Measurements from ENCODE around the gene PAPPA. TPM values are rescaled to one million over a fixed set of nuclear protein-coding genes. Genes with fewer than 3 reads are reported as not detected.

The PAPPA gene
- total and polyA plus RNA-seq, 3 experiments from 2014 or later: not detected

GRCh38 chr9:116390303-116391228, 237.0 kb downstream of the PAPPA start:
- no peaks in the 10 kb centered on the region for H3K27me3 ChIP-seq (ENCODE audit: insufficient read depth, low read length, poor library complexity, severe bottlenecking)
- H3K4me1 Mint-ChIP-seq: peaks cover 0 to 4% (median 0%) of the 10 kb centered on the region in 3 donors
- H3K9me3 ChIP-seq (ENCODE audit: low read length): no peaks in the 10 kb centered on the region
- POLR2A ChIA-PET: no interaction called here
- no peaks in the 10 kb centered on the region for H3K27me3 Mint-ChIP-seq
- no peaks in the 10 kb centered on the region for H3K36me3 ChIP-seq (ENCODE audit: insufficient read depth, low read length)
- no peaks in the 10 kb centered on the region for H3K4me1 ChIP-seq (ENCODE audit: insufficient read depth, low read length)
- no peak overlapping the region for H3K27ac ChIP-seq (ENCODE audit: low read depth, low read length)
- H3K36me3 Mint-ChIP-seq: peaks cover 0 to 27% (median 3%) of the 10 kb centered on the region in 3 donors
- no peak overlapping the region for H3K27ac Mint-ChIP-seq
- CTCF ChIA-PET: no interaction called here
- no peak overlapping the region for H3K4me3 Mint-ChIP-seq
- H3K4me3 ChIP-seq (ENCODE audit: low read length): no peak overlapping the region
- H3K9me3 Mint-ChIP-seq: no peaks in the 10 kb centered on the region
- no peak for DNase-seq

- no peaks in the 10 kb centered on the region for H3K9me3 ChIP-seq (ENCODE audit: low read length)
- CTCF ChIA-PET: no interaction called here
- POLR2A ChIA-PET: no interaction called here
- Mint-ChIP-seq H3K36me3 (peaks cover 0 to 25% (median 5%) of the 10 kb centered on the region in 3 donors), H3K4me3 (peak overlapping the region in 1 of 7 donors; percentile 23), H3K27me3 (no peaks in the 10 kb centered on the region), H3K27ac (no peak overlapping the region), H3K4me1 (peaks cover 0 to 4% (median 0%) of the 10 kb centered on the region in 3 donors), H3K9me3 (no peaks in the 10 kb centered on the region)
- no peak overlapping the region for H3K27ac ChIP-seq (ENCODE audit: low read depth, low read length)
- DNase-seq: no peak
- no peaks in the 10 kb centered on the region for H3K36me3 ChIP-seq (ENCODE audit: insufficient read depth, low read length)
- H3K4me1 ChIP-seq (ENCODE audit: insufficient read depth, low read length): no peaks in the 10 kb centered on the region
- no peaks in the 10 kb centered on the region for H3K27me3 ChIP-seq (ENCODE audit: insufficient read depth, low read length, poor library complexity, severe bottlenecking)
- H3K4me3 ChIP-seq (ENCODE audit: low read length): no peak overlapping the region
These were observed 237.8 kb downstream of the PAPPA start for GRCh38 chr9:116391306-116391900.

- DNase-seq: no peak
- Histone ChIP-seq H3K36me3 (ENCODE audit: insufficient read depth, low read length) (no peaks in the 10 kb centered on the region), H3K27ac (ENCODE audit: low read depth, low read length) (no peak overlapping the region), H3K4me3 (ENCODE audit: low read length) (no peak overlapping the region), H3K27me3 (ENCODE audit: insufficient read depth, low read length, poor library complexity, severe bottlenecking) (no peaks in the 10 kb centered on the region), H3K4me1 (ENCODE audit: insufficient read depth, low read length) (no peaks in the 10 kb centered on the region), H3K9me3 (ENCODE audit: low read length) (no peaks in the 10 kb centered on the region)
- ChIA-PET CTCF (interaction anchor here (1.1 kb wide), 1 partner anchor 17 kb away, joined by 3 read pairs; no protein-coding TSS in a partner anchor), POLR2A (no interaction called here)
- H3K36me3 Mint-ChIP-seq: peaks cover 0 to 25% (median 5%) of the 10 kb centered on the region in 3 donors
- no peaks in the 10 kb centered on the region for H3K9me3 Mint-ChIP-seq
- H3K4me1 Mint-ChIP-seq: no peaks in the 10 kb centered on the region
- no peak overlapping the region for H3K27ac Mint-ChIP-seq
- no peaks in the 10 kb centered on the region for H3K27me3 Mint-ChIP-seq
- H3K4me3 Mint-ChIP-seq: no peak overlapping the region
These were observed 239.6 kb downstream of the PAPPA start for GRCh38 chr9:116393198-116393597.

GRCh38 chr9:116394070-116394469, 240.5 kb downstream of the PAPPA start:
- Mint-ChIP-seq H3K27ac (no peak overlapping the region), H3K36me3 (peaks cover 0 to 25% (median 8%) of the 10 kb centered on the region in 3 donors), H3K27me3 (no peaks in the 10 kb centered on the region), H3K4me1 (no peaks in the 10 kb centered on the region), H3K9me3 (no peaks in the 10 kb centered on the region), H3K4me3 (no peak overlapping the region)
- Histone ChIP-seq H3K27ac (ENCODE audit: low read depth, low read length) (no peak overlapping the region), H3K9me3 (ENCODE audit: low read length) (no peaks in the 10 kb centered on the region), H3K36me3 (ENCODE audit: insufficient read depth, low read length) (no peaks in the 10 kb centered on the region), H3K4me3 (ENCODE audit: low read length) (no peak overlapping the region), H3K4me1 (ENCODE audit: insufficient read depth, low read length) (no peaks in the 10 kb centered on the region), H3K27me3 (ENCODE audit: insufficient read depth, low read length, poor library complexity, severe bottlenecking) (no peaks in the 10 kb centered on the region)
- CTCF ChIA-PET: no interaction called here
- no peak for DNase-seq
- POLR2A ChIA-PET: no interaction called here

- no peaks in the 10 kb centered on the region for H3K9me3 Mint-ChIP-seq
- ChIA-PET POLR2A (no interaction called here), CTCF (no interaction called here)
- peak overlapping the region; percentile 58 for H3K27ac ChIP-seq (ENCODE audit: low read depth, low read length)
- no peaks in the 10 kb centered on the region for H3K9me3 ChIP-seq (ENCODE audit: low read length)
- no peaks in the 10 kb centered on the region for H3K4me1 ChIP-seq (ENCODE audit: insufficient read depth, low read length)
- no peak overlapping the region for H3K27ac Mint-ChIP-seq
- H3K4me3 ChIP-seq (ENCODE audit: low read length): no peak overlapping the region
- H3K27me3 ChIP-seq (ENCODE audit: insufficient read depth, low read length, poor library complexity, severe bottlenecking): no peaks in the 10 kb centered on the region
- no peaks in the 10 kb centered on the region for H3K36me3 ChIP-seq (ENCODE audit: insufficient read depth, low read length)
- no peaks in the 10 kb centered on the region for H3K27me3 Mint-ChIP-seq
- no peak for DNase-seq
- H3K4me1 Mint-ChIP-seq: peaks cover 0 to 5% (median 3%) of the 10 kb centered on the region in 3 donors
- no peak overlapping the region for H3K4me3 Mint-ChIP-seq
- H3K36me3 Mint-ChIP-seq: peaks cover 0 to 23% (median 8%) of the 10 kb centered on the region in 3 donors
These were observed 241.5 kb downstream of the PAPPA start for GRCh38 chr9:116394894-116395698.

GRCh38 chr9:116395699-116396037, 242.1 kb downstream of the PAPPA start:
- H3K4me3 Mint-ChIP-seq: no peak overlapping the region
- no peak overlapping the region for H3K27ac Mint-ChIP-seq
- no peaks in the 10 kb centered on the region for H3K27me3 Mint-ChIP-seq
- DNase-seq: no peak
- peaks cover 0 to 5% (median 3%) of the 10 kb centered on the region in 3 donors for H3K4me1 Mint-ChIP-seq
- no peaks in the 10 kb centered on the region for H3K9me3 ChIP-seq (ENCODE audit: low read length)
- H3K36me3 ChIP-seq (ENCODE audit: insufficient read depth, low read length): no peaks in the 10 kb centered on the region
- CTCF ChIA-PET: no interaction called here
- no peaks in the 10 kb centered on the region for H3K4me1 ChIP-seq (ENCODE audit: insufficient read depth, low read length)
- peak overlapping the region; percentile 58 for H3K27ac ChIP-seq (ENCODE audit: low read depth, low read length)
- H3K4me3 ChIP-seq (ENCODE audit: low read length): no peak overlapping the region
- H3K27me3 ChIP-seq (ENCODE audit: insufficient read depth, low read length, poor library complexity, severe bottlenecking): no peaks in the 10 kb centered on the region
- no peaks in the 10 kb centered on the region for H3K9me3 Mint-ChIP-seq
- peaks cover 0 to 23% (median 8%) of the 10 kb centered on the region in 3 donors for H3K36me3 Mint-ChIP-seq
- POLR2A ChIA-PET: no interaction called here

- Histone ChIP-seq H3K4me1 (ENCODE audit: insufficient read depth, low read length) (no peaks in the 10 kb centered on the region), H3K27me3 (ENCODE audit: insufficient read depth, low read length, poor library complexity, severe bottlenecking) (no peaks in the 10 kb centered on the region), H3K9me3 (ENCODE audit: low read length) (no peaks in the 10 kb centered on the region), H3K27ac (ENCODE audit: low read depth, low read length) (no peak overlapping the region), H3K36me3 (ENCODE audit: insufficient read depth, low read length) (no peaks in the 10 kb centered on the region), H3K4me3 (ENCODE audit: low read length) (no peak overlapping the region)
- Mint-ChIP-seq H3K4me1 (peaks cover 0 to 5% (median 3%) of the 10 kb centered on the region in 3 donors), H3K36me3 (peaks cover 0 to 19% (median 4%) of the 10 kb centered on the region in 3 donors), H3K27ac (no peak overlapping the region), H3K27me3 (peaks cover 0 to 1% of the 10 kb centered on the region in 2 donors), H3K4me3 (no peak overlapping the region), H3K9me3 (no peaks in the 10 kb centered on the region)
- no peak for DNase-seq
- POLR2A ChIA-PET: interaction anchor here (0.5 kb wide), 1 partner anchor 60 kb away, joined by 3 read pairs; no protein-coding TSS in a partner anchor
- CTCF ChIA-PET: no interaction called here
These were observed 249.6 kb downstream of the PAPPA start for GRCh38 chr9:116403171-116403570.

- peaks cover 0 to 5% (median 3%) of the 10 kb centered on the region in 3 donors for H3K4me1 Mint-ChIP-seq
- H3K36me3 Mint-ChIP-seq: peaks cover 0 to 25% (median 3%) of the 10 kb centered on the region in 3 donors
- Histone ChIP-seq H3K27ac (ENCODE audit: low read depth, low read length) (no peak overlapping the region), H3K4me3 (ENCODE audit: low read length) (no peak overlapping the region), H3K4me1 (ENCODE audit: insufficient read depth, low read length) (no peaks in the 10 kb centered on the region), H3K9me3 (ENCODE audit: low read length) (no peaks in the 10 kb centered on the region), H3K36me3 (ENCODE audit: insufficient read depth, low read length) (no peaks in the 10 kb centered on the region), H3K27me3 (ENCODE audit: insufficient read depth, low read length, poor library complexity, severe bottlenecking) (no peaks in the 10 kb centered on the region)
- H3K9me3 Mint-ChIP-seq: no peaks in the 10 kb centered on the region
- POLR2A ChIA-PET: no interaction called here
- DNase-seq: no peak
- peaks cover 0 to 1% of the 10 kb centered on the region in 2 donors for H3K27me3 Mint-ChIP-seq
- CTCF ChIA-PET: no interaction called here
- no peak overlapping the region for H3K4me3 Mint-ChIP-seq
- H3K27ac Mint-ChIP-seq: no peak overlapping the region
These were observed 250.6 kb downstream of the PAPPA start for GRCh38 chr9:116404228-116404627.
